NCI-H187 treated with DMSO at 0.1 percent for 48 hours (cell line): ENCODE data around the gene ZNF524.
A peak's percentile ranks its signal among the peaks of the same experiment; 100 is the strongest.
"Not testable (repeated sequence)": the region's sequence is repeated elsewhere in the genome, so short reads cannot be mapped to it uniquely, and the experiment has no call there.

Experiments used
- DNase-seq: peaks from one replicate; lab custom pipeline; 2025; lab: John Stamatoyannopoulos, UW

Gene ZNF524, protein sequence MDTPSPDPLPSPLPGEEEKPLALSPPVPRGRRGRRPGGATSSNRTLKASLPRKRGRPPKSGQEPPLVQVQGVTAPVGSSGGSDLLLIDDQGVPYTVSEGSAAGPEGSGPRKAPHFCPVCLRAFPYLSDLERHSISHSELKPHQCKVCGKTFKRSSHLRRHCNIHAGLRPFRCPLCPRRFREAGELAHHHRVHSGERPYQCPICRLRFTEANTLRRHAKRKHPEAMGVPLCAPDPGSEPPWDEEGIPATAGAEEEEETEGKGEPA

DNA sequence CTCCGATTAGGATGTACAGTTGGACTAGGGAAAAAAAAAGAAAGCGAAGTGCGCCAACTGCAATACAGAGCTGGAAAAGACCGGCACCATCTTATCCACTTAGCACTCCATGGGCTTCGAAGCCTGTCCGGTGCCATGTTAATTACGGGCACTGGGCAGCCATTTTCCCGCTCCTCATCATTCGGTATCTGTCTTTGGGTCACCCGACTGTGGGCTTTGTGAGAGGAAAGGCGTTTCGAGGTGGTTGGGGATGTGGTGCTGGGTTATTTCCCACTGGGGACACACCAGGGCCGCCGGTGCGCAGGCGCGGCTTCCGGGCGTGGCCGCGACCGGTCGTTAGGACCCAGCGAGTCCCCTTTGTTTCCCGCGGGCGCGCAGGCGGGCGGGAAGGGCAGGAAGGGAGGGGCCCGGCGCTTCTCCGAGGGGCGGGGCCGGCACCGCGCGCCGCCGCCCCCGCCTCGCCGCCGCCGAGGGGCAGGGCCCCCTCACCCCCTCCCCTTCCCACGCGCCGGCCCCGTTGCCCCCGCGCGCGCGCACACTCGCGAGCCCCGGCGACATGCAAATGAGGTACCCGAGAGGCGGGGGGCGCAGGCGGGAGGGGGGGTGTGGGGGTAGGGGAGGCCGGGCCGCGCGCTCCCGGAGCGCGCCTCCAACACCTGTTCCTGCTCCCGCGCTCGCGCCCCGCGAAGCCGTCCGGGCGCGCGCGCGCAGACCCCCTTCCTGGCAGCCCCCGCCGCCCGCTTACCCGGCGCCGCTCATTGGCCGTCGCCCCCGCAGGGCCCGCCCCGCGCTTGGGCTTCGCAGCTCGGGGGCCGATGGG is at the start of gene ZNF524:
TSS of gene ZNF524 (plus strand) at position 447 of the 820 bp plus-strand sequence. CDS start 1,825 bp downstream, outside the sequence.
- peak; percentile 87 for DNase-seq

- DNase-seq: no peak
Measured at GRCh38 chr19:55550321-55550650, 49.8 kb upstream of the ZNF524 start.

DNA sequence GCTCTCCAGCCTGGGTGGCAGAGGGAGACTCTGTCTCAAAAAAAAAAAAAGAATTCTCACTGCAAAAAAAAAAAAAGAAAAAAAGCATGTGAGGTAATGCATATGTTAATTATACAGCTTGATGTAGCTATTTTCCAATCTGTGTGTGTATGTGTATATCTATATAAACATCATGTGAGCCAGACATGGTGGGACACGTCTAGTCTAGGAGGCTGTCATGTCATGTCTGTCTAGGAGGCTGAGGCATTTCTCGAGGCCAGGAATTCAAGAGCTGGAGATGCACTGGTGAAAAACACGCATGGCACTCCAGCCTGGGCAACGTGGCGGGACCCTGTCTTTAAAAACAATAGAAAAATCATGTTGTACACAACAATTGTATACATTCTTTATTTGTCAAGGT is 47.9 kb upstream of the ZNF524 start:
- no peak for DNase-seq

- DNase-seq: no peak
Measured at GRCh38 chr19:55552620-55553019, 47.5 kb upstream of the ZNF524 start.

DNA sequence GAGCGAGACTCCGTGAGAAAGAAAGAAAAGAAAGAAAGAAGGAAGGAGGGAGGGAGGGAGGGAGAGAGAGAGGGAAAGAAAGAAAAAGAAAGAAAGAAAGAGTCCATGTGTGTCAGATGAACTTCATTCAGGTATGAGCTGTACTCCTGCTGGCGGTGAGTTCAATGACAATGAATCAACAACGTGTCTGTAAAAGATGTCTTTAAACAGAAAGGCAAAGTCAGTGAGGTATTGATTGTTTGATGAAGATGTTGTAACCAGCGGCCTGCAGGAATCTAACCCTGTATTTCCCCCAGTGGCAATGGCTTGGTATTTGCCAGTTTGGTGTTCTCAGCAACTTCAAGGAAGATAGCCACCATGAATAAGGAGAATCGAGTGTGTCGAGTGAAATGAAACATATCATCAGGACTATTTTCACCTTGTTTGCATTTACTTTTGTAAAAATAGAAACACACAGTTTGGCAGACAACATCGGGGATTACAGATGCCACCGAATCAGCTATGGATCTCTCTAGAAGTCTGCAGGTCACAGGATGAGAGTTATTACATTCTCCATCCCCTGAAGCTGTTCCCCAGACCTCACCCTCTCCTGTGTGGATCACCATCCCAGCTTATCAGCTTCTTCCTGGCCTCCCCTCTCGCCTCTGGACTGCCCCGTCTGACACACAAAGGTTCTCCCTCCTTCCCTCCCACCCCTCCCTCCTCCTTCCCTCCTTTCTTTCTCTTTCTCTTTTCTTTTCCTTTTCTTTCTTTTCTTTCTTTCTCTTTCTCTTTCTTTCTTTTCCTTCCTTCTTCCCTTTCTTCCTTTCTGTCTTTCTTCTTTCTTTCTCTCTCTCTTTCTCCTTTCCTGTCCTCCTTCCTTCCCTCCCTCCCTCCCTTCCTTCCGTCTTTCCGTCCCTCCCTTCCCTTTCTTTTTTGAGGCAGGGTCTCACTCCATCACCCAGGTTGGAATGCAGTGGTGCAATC is 46.6 kb upstream of the ZNF524 start:
- no peak for DNase-seq

DNA sequence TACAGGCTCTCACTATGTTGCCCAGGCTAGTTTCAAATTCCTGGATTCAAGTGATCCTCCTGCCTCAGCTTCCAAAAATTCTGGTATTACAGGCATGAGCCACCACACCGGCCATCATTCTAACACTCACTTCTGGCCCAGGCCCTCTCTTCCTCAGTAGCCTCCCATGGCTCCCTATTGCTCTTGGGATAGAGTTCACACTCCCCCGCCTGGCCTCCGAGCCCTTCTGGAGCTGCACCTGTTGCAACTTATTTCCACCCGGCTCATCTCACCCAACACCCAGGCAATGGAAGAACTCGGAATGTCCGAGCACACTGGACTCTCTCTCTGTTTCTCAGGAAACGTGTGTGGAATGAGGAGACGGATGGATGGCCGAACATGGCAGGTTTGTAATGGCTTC is 45.8 kb upstream of the ZNF524 start:
- DNase-seq: no peak

DNA sequence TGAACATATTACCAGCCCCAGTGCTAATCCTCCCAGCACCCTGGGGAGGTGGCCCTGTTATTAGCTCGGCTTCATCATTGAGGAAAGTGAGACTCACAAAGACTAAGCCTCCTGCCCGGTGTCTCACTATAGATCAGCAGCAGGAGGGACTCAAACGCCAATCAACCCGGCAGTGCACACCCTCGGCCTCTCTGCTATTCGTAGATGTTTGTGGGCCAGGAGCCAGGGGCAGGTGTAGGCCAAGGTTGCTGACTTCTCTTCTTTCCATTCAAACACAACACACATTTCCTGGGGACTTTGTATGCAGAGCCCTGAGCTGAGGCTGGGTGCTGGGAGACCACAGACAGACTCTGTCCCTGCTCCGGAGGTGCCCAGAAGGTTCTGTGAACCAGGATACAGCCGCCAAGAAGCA is 45.3 kb upstream of the ZNF524 start:
- DNase-seq: no peak

GRCh38 chr19:55559684-55560083 is 40.4 kb upstream of the ZNF524 start:
- no peak for DNase-seq

DNA sequence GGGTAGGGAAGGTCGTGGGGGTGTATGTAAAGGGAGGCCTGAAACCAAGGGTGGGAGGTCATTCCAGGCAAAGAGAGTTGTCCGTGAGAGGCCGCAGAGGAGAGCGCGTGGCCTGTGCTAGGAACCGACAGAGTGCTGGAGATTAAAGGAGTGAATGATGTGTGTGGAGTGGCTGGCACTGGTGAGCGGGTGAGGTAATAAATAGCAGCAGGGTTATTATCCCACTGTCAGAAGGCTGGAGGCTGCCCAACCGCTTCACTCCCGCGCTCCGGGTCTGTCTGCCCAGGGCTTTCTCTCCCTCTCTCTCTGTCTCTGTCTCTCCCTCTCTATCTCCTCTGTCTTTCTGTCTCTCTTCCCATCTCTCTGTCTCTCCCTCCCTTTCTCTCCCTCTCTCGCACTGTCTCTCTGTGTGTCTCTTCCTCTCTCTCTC is 36.8 kb upstream of the ZNF524 start:
- no peak for DNase-seq

DNA sequence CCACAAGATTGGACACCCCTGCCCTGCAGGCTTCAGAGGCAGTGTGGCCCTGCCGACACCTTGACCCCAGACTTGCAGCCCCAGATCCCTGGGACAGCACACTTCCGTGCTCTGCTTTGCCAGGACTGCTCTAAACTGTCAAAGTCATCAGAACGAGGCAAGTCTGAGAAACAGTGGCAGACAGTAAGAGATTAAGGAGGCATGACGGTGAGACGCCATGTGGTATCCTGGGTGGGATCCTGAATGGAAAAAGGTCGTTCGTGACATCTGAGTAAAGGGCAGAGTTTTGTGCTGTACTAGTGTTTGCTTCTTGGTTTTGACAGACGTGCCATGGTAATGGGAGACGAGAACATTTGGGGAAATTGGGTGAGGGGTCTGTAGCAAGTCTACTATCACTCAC is 33.3 kb upstream of the ZNF524 start:
- no peak for DNase-seq

- DNase-seq: no peak
Measured at GRCh38 chr19:55567708-55568328, 32.3 kb upstream of the ZNF524 start.

GRCh38 chr19:55569477-55569876 is 30.6 kb upstream of the ZNF524 start:
- DNase-seq: not testable (repeated sequence)

- DNase-seq: not testable (repeated sequence)
Measured at GRCh38 chr19:55573929-55574328, 26.2 kb upstream of the ZNF524 start.

DNA sequence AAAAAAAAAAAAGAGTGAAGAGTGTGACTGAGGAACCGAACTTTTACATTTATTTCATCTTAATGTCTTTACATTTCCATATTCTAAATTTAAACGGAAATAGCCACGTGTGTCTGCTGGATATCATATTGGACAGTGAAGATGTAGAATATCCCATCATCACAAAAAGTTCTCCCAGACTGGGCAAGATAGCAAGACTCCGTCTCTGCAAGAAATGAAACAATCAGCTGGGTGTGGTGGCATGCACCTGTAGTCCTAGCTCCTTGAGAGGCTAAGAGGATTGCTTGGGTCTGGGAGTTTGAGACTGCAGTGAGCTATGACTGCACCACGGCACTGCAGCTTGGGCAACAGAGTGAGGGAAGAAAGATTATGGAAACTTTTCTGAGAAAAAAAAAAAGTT is 23.3 kb upstream of the ZNF524 start:
- no peak for DNase-seq

DNA sequence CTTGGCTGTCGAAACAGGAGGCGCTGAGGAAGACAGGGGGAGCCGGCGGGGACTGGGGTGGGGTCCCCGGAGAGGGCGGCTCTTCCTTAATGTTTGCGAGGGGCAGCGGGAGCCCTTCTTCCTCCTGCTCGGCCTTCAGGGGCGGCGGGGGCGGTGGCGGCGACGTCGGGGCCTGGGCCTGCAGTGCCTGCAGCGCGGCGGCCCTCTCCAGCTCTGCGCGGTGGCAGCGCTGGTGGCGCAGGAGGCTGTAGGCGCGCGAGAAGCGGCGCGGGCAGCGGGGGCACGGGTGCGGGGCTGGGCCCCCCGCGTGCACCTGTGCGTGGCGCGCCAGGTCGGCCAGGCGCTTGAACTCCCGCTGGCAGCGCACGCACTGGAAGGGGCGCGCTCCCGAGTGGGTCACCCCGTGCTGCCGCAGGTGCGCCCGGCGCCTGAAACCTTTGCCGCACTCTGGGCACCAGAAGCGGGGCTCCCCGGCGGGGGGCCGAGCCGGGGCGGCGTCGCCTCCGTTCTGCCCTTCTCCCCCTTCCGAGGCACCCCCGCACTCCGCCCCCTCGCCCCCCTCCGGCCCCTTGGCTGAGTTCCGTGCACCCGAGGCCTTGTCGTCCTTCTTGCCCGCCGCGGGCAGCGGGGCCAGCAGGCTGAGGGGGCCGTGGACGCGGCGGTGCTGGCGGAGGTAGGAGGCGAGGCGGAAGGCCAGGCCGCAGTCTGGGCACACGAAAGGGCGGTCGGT is 21.9 kb upstream of the ZNF524 start:
- DNase-seq: no peak

DNA sequence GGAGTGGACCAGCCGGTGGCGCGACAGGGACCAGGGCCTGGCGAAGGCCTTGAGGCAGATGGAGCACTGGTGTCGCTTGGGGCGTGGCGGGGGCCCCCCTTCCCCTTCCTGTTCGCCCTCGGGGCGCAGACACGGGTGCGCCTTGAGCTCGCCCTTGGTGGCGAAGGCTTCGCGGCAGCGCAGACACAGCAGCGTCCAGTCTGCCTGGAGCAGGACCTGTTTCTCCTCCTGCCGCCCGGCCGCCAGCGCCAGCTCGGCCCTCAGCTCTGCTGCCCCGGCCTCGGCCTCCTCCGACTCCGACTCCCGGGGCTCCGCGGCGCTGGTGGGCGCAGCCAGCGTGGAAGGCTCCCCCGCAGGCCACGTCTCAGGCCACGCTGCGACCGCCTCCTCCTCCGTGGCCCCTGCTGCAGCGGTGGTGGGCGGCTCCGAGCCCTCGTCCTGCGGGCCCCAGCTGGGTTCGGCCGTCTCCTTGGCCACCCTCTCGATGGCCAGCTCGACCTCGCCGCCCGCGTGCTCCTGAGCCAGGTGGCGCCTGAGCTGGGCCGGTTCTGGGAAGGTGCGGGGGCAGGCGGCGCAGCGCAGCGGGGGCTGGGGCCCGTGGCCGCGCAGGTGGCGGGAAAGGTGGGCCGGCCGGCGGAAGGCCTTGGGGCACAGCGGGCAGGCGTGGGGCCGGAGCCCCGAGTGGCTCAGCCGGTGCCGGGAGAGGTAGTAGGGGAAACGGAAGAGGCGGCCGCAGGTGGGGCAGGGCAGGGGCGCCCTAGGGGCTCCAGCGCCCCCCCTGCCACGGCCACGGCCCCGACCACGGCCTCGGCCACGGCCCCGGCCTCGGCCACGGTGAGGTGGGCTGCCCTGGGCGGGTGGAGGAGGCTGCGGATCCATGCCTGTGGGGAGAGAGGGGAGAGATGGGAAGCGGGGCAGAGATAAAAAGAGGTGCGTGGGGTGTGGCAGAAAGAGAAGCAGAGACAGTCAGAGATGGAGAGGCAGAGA is 21.0 kb upstream of the ZNF524 start:
- DNase-seq: no peak

GRCh38 chr19:55579766-55580621 is 20.1 kb upstream of the ZNF524 start:
- DNase-seq: no peak

- peak; percentile 63 for DNase-seq
Measured at GRCh38 chr19:55580628-55581144, 19.4 kb upstream of the ZNF524 start, which contains the start of gene ZNF579. ZNF579 (minus strand) TSS chr19:55580848; CDS start chr19:55579639, 1,209 bp downstream.
